Measurements from ENCODE around the gene PDE3A.
"Not testable (repeated sequence)": the region's sequence is repeated elsewhere in the genome, so short reads cannot be mapped to it uniquely, and the experiment has no call there.

Gene PDE3A

GRCh38 chr12:20374795-20375194 lies 6.5 kb downstream of the PDE3A start:
- no peak for DNase-seq (ENCODE audit: low read depth)

- no peak for DNase-seq (ENCODE audit: low read depth)
These were observed 7.2 kb downstream of the PDE3A start for GRCh38 chr12:20375560-20375959.

GRCh38 chr12:20376984-20377383 lies 8.6 kb downstream of the PDE3A start:
- DNase-seq (ENCODE audit: low read depth) = no peak

- no peak for DNase-seq (ENCODE audit: low read depth)
These were observed 9.4 kb downstream of the PDE3A start for GRCh38 chr12:20377750-20378149.

GRCh38 chr12:20382117-20382516 lies 13.8 kb downstream of the PDE3A start:
- DNase-seq (ENCODE audit: low read depth) = no peak

- no peak for DNase-seq (ENCODE audit: low read depth)
These were observed 15.3 kb downstream of the PDE3A start for GRCh38 chr12:20383612-20384011.

- not testable (repeated sequence) for DNase-seq (ENCODE audit: low read depth)
These were observed 16.5 kb downstream of the PDE3A start for GRCh38 chr12:20384836-20385235.

GRCh38 chr12:20390846-20391245 lies 22.5 kb downstream of the PDE3A start:
- no peak for DNase-seq (ENCODE audit: low read depth)

GRCh38 chr12:20392339-20392738 lies 24.0 kb downstream of the PDE3A start:
- no peak for DNase-seq (ENCODE audit: low read depth)

- DNase-seq (ENCODE audit: low read depth) = no peak
These were observed 25.4 kb downstream of the PDE3A start for GRCh38 chr12:20393707-20394106.

GRCh38 chr12:20395791-20396550 lies 27.6 kb downstream of the PDE3A start:
- no peak for DNase-seq (ENCODE audit: low read depth)

GRCh38 chr12:20398686-20399085 lies 30.3 kb downstream of the PDE3A start:
- no peak for DNase-seq (ENCODE audit: low read depth)

- no peak for DNase-seq (ENCODE audit: low read depth)
These were observed 31.7 kb downstream of the PDE3A start for GRCh38 chr12:20400003-20400402.

GRCh38 chr12:20403230-20403629 lies 34.9 kb downstream of the PDE3A start:
- no peak for DNase-seq (ENCODE audit: low read depth)

GRCh38 chr12:20404576-20405346 lies 36.4 kb downstream of the PDE3A start:
- no peak for DNase-seq (ENCODE audit: low read depth)

- DNase-seq (ENCODE audit: low read depth) = no peak
These were observed 41.5 kb downstream of the PDE3A start for GRCh38 chr12:20409607-20410377.

GRCh38 chr12:20410734-20411133 lies 42.4 kb downstream of the PDE3A start:
- DNase-seq (ENCODE audit: low read depth) = no peak

- DNase-seq (ENCODE audit: low read depth) = no peak
These were observed 43.0 kb downstream of the PDE3A start for GRCh38 chr12:20411345-20411744.

GRCh38 chr12:20415028-20415427 lies 46.7 kb downstream of the PDE3A start:
- no peak for DNase-seq (ENCODE audit: low read depth)

- no peak for DNase-seq (ENCODE audit: low read depth)
These were observed 47.3 kb downstream of the PDE3A start for GRCh38 chr12:20415641-20416040.

GRCh38 chr12:20420557-20420956 lies 52.2 kb downstream of the PDE3A start:
- no peak for DNase-seq (ENCODE audit: low read depth)

- DNase-seq (ENCODE audit: low read depth) = no peak
These were observed 53.1 kb downstream of the PDE3A start for GRCh38 chr12:20421421-20421820.

- DNase-seq (ENCODE audit: low read depth) = no peak
These were observed 55.2 kb downstream of the PDE3A start for GRCh38 chr12:20423557-20423956.

Data from stimulated activated CD8-positive, alpha-beta memory T cell treated with anti-CD3 and anti-CD28 coated beads, Interleukin-7, amount 100 ng/mL, for 24 hours (primary cell).